K562 (cell line): ENCODE data around the gene RMC1.

Source experiments
- CTCF ChIP-seq, 3 experiments: IDR thresholded peaks in 2 of 3; conservative IDR thresholded peaks in 1 of 3; 2 replicates each; pipeline ENCODE4 v1.5.1; 2011 to 2012; ENCODE audit warnings: low read length in 3 of 3, mild to moderate bottlenecking in 3 of 3, control low read depth in 2 of 3, improper control_type of control experiment in 1 of 3, inconsistent platforms in 1 of 3, low read depth in 1 of 3, mixed read lengths in 1 of 3, moderate library complexity in 1 of 3; ENCODE audit not compliant: insufficient read depth in 2 of 3
- HINFP ChIP-seq: fragments of 450-650 bp; conservative IDR thresholded peaks from 2 replicates; pipeline ENCODE4 v1.6.1; 2016; ENCODE audit warnings: missing genetic modification characterization, low read depth, mild to moderate bottlenecking, control low read depth, missing compliant biosample characterization
- PHF8 ChIP-seq: fragments of 200-600 bp; sonication (generic); IDR thresholded peaks from 2 replicates; pipeline ENCODE4 v1.6.1; 2012; ENCODE audit warnings: mixed run types, mild to moderate bottlenecking, inconsistent platforms, low read length, moderate library complexity, borderline replicate concordance
- POLR2A ChIP-seq: fragments of 450-650 bp; conservative IDR thresholded peaks from 2 replicates; pipeline ENCODE4 v1.6.1; 2016
- TEAD1 ChIP-seq, 2 experiments: fragments of 450-650 bp in 1 of 2; sonication (generic) in 1 of 2; formaldehyde crosslinking; IDR thresholded peaks; 2 replicates each; pipeline versions ENCODE4 v1.4.0 to v1.8.0; 2020 to 2022; ENCODE audit warnings: mild to moderate bottlenecking in 2 of 2, missing genetic modification reagents in 1 of 2

GRCh38 chr18:23471486-23471885, 31.8 kb upstream of the RMC1 start:
- TF ChIP-seq PHF8 (no peak), TEAD1 (CRISPR knock-in tag; IDR thresholded peaks at IDR 0.05) (no peak), CTCF (IDR thresholded peaks at IDR 0.05 in 2 of 3, conservative IDR thresholded peaks at IDR 0.05 in 1 of 3; ENCODE audit: insufficient read depth in 2 of 3, low read depth in 1 of 3, low read length in 3 of 3) (no peak), HINFP (tag) (no peak), POLR2A (no peak; the same call in 1 of the 2 replicates)
